HepG2 (cell line): ENCODE data around the gene STRBP.

Source experiments
- CTCF ChIP-seq: sonication (generic); formaldehyde crosslinking; IDR thresholded peaks from 2 replicates; pipeline ENCODE4 v1.5.0; 2020; ENCODE audit warnings: mild to moderate bottlenecking, missing genetic modification reagents, moderate library complexity
- TOPORS ChIP-seq: sonication (generic); formaldehyde crosslinking; IDR thresholded peaks from 2 replicates; pipeline ENCODE4 v1.8.0; 2023; ENCODE audit warnings: mild to moderate bottlenecking, missing genetic modification reagents

- TF ChIP-seq CTCF (CRISPR knock-in tag): no peak
- TF ChIP-seq TOPORS (CRISPR knock-in tag): no peak
Observed at GRCh38 chr9:123208626-123209174, 59.7 kb downstream of the STRBP start.
